ENCODE results near the gene PCCA.
"Not testable (repeated sequence)": the region's sequence is repeated elsewhere in the genome, so short reads cannot be mapped to it uniquely, and the experiment has no call there.

PCCA gene

GRCh38 chr13:100159584-100159983 is 70.7 kb downstream of the PCCA start:
- TF ChIP-seq LEF1 (IDR thresholded peaks at IDR 0.05; ENCODE audit: borderline replicate concordance), result no peak
- TF ChIP-seq CTBP1 (IDR thresholded peaks at IDR 0.05; ENCODE audit: borderline replicate concordance), result no peak
- no peak for TF ChIP-seq FOXK2 (IDR thresholded peaks at IDR 0.05)
- no peak for TF ChIP-seq FOXA1 (IDR thresholded peaks at IDR 0.05)
- no peak for TF ChIP-seq SUZ12 (IDR thresholded peaks at IDR 0.05)
- no peak for TF ChIP-seq ZNF384 (IDR thresholded peaks at IDR 0.05)
- TF ChIP-seq SP1 (IDR thresholded peaks at IDR 0.05), result no peak
- TF ChIP-seq L3MBTL2 (conservative IDR thresholded peaks at IDR 0.05), result no peak
- TF ChIP-seq TARDBP (IDR thresholded peaks at IDR 0.05), result no peak
- no peak for TF ChIP-seq PKNOX1 (IDR thresholded peaks at IDR 0.05)
- TF ChIP-seq ARNT (IDR thresholded peaks at IDR 0.05), result no peak
- ChIA-PET POLR2A (no interaction called here), CTCF (no interaction called here)
- no peak for DNase-seq (ENCODE audit: extremely low spot score)

GRCh38 chr13:100160450-100160849 is 71.6 kb downstream of the PCCA start:
- ChIA-PET POLR2A (no interaction called here), CTCF (no interaction called here)
- no peak for DNase-seq (ENCODE audit: extremely low spot score)
- TF ChIP-seq SP1 (IDR thresholded peaks at IDR 0.05) (no peak), FOXM1 (IDR thresholded peaks at IDR 0.05; ENCODE audit: borderline replicate concordance) (no peak), ZNF384 (IDR thresholded peaks at IDR 0.05) (no peak), PKNOX1 (IDR thresholded peaks at IDR 0.05) (no peak), BHLHE40 (IDR thresholded peaks at IDR 0.05; ENCODE audit: borderline replicate concordance) (no peak)

GRCh38 chr13:100163375-100163774 is 74.5 kb downstream of the PCCA start:
- TF ChIP-seq PKNOX1 (IDR thresholded peaks at IDR 0.05) (no peak), ELF4 (IDR thresholded peaks at IDR 0.05) (no peak), L3MBTL2 (conservative IDR thresholded peaks at IDR 0.05) (no peak), FOXA1 (IDR thresholded peaks at IDR 0.05) (no peak), ZNF384 (IDR thresholded peaks at IDR 0.05) (no peak), ARNT (IDR thresholded peaks at IDR 0.05) (no peak), SP1 (IDR thresholded peaks at IDR 0.05) (no peak), SUZ12 (IDR thresholded peaks at IDR 0.05) (no peak), BHLHE40 (IDR thresholded peaks at IDR 0.05; ENCODE audit: borderline replicate concordance) (no peak)
- no peak for DNase-seq (ENCODE audit: extremely low spot score)
- ChIA-PET CTCF (no interaction called here), POLR2A (no interaction called here)

GRCh38 chr13:100173203-100173602 is 84.3 kb downstream of the PCCA start:
- POLR2A ChIA-PET, result interaction anchor here (1.4 kb wide), 1 partner anchor 57 kb away, joined by 3 read pairs; no protein-coding TSS in a partner anchor
- DNase-seq (ENCODE audit: extremely low spot score), result no peak
- TF ChIP-seq NFRKB (IDR thresholded peaks at IDR 0.05) (no peak), ELF4 (IDR thresholded peaks at IDR 0.05) (no peak), FOXK2 (IDR thresholded peaks at IDR 0.05) (no peak), ZNF384 (IDR thresholded peaks at IDR 0.05) (no peak), L3MBTL2 (conservative IDR thresholded peaks at IDR 0.05) (no peak), PKNOX1 (IDR thresholded peaks at IDR 0.05) (no peak), LEF1 (IDR thresholded peaks at IDR 0.05; ENCODE audit: borderline replicate concordance) (no peak), FOXA1 (IDR thresholded peaks at IDR 0.05) (no peak), BHLHE40 (IDR thresholded peaks at IDR 0.05; ENCODE audit: borderline replicate concordance) (no peak), CTBP1 (IDR thresholded peaks at IDR 0.05; ENCODE audit: borderline replicate concordance) (no peak), HDGF (IDR thresholded peaks at IDR 0.05; ENCODE audit: borderline replicate concordance) (no peak), FOXM1 (IDR thresholded peaks at IDR 0.05; ENCODE audit: borderline replicate concordance) (no peak), SUZ12 (IDR thresholded peaks at IDR 0.05) (no peak), SP1 (IDR thresholded peaks at IDR 0.05) (no peak), TARDBP (IDR thresholded peaks at IDR 0.05) (no peak)
- CTCF ChIA-PET, result no interaction called here

- DNase-seq (ENCODE audit: extremely low spot score); CTCF ChIA-PET; POLR2A ChIA-PET: not testable (repeated sequence)
- 0 out of 2 replicates have a peak, but pooled peaks have one; percentile 34 for TF ChIP-seq ZNF384 (IDR thresholded peaks at IDR 0.05)
Measured at GRCh38 chr13:100174455-100174854, 85.6 kb downstream of the PCCA start.

GRCh38 chr13:100175078-100175802 is 86.3 kb downstream of the PCCA start:
- POLR2A ChIA-PET, result no interaction called here
- no peak for DNase-seq (ENCODE audit: extremely low spot score)
- CTCF ChIA-PET, result no interaction called here
- TF ChIP-seq ZNF384 (IDR thresholded peaks at IDR 0.05) (no peak), FOXK2 (IDR thresholded peaks at IDR 0.05) (no peak), BHLHE40 (IDR thresholded peaks at IDR 0.05; ENCODE audit: borderline replicate concordance) (no peak), PKNOX1 (IDR thresholded peaks at IDR 0.05) (no peak), NFRKB (IDR thresholded peaks at IDR 0.05) (no peak), TARDBP (IDR thresholded peaks at IDR 0.05) (no peak), SUZ12 (IDR thresholded peaks at IDR 0.05) (no peak), L3MBTL2 (conservative IDR thresholded peaks at IDR 0.05) (no peak), ARNT (IDR thresholded peaks at IDR 0.05) (no peak), CTBP1 (IDR thresholded peaks at IDR 0.05; ENCODE audit: borderline replicate concordance) (no peak), FOXM1 (IDR thresholded peaks at IDR 0.05; ENCODE audit: borderline replicate concordance) (no peak)
